Calu3 (cell line): ENCODE data around the gene RFWD3. TPM values are rescaled to one million over a fixed set of nuclear protein-coding genes. Genes with fewer than 3 reads are reported as not detected.

ENCODE experiments used
- BruUV-seq: library from RNA; stranded (reverse); fragments of 400-500 nt; replicated peaks from 2 replicates; lab custom pipeline; 2021; lab: Mats Ljungman, UMichigan
- CTCF ChIA-PET: fragments of 300-600 bp; sonication (Branson Sonifier 250); formaldehyde crosslinking; loops from one replicate; lab custom pipeline; 2022; ENCODE audit warnings: antibody characterized with exemption; lab: Charles Lee
- DNase-seq: peaks from one replicate; pipeline ENCODE4 v3.0.0; 2022
- H3K27ac Mint-ChIP-seq: one replicate; pipeline ENCODE4 v1.8.0; 2022; ENCODE audit warnings: mixed read lengths; ENCODE audit not compliant: unreplicated experiment
- H3K27me3 Mint-ChIP-seq: one replicate; pipeline ENCODE4 v1.8.0; 2022; ENCODE audit warnings: mixed read lengths; ENCODE audit not compliant: unreplicated experiment
- H3K36me3 Mint-ChIP-seq: one replicate; pipeline ENCODE4 v1.8.0; 2022; ENCODE audit warnings: mild to moderate bottlenecking, moderate library complexity, mixed read lengths; ENCODE audit not compliant: insufficient read depth, unreplicated experiment
- H3K4me1 Mint-ChIP-seq: one replicate; pipeline ENCODE4 v1.8.0; 2022; ENCODE audit warnings: mild to moderate bottlenecking, low read depth, mixed read lengths; ENCODE audit not compliant: unreplicated experiment
- H3K4me3 Mint-ChIP-seq: one replicate; pipeline ENCODE4 v1.8.0; 2022; ENCODE audit warnings: mild to moderate bottlenecking, low read depth, moderate library complexity, mixed read lengths; ENCODE audit not compliant: unreplicated experiment
- H3K9me3 Mint-ChIP-seq: one replicate; pipeline ENCODE4 v1.8.0; 2022; ENCODE audit warnings: low read depth, mixed read lengths; ENCODE audit not compliant: unreplicated experiment
- CTCF ChIP-seq: fragments of 200-600 bp; IDR thresholded peaks from one replicate; pipeline ENCODE4 v1.8.0; 2022; ENCODE audit warnings: antibody characterized with exemption; ENCODE audit not compliant: unreplicated experiment
- intact Hi-C: fragments of 100-400 bp; cut with micrococcal nuclease; formaldehyde crosslinking; loops from one replicate; pipeline ENCODE4 v1.10.0; 2022; ENCODE audit not compliant: unreplicated experiment
- total RNA-seq: library from RNA; stranded (reverse); gene quantifications from 2 replicates; pipeline ENCODE4 v1.2.3, GENCODE V29; 2022

RFWD3 gene
- total RNA-seq, 1 experiment from 2014 or later = 109 TPM

GRCh38 chr16:74605746-74606520 is 60.7 kb downstream of the RFWD3 start:
- Mint-ChIP-seq H3K4me1 (peaks cover 43% of the 10 kb centered on the region), H3K27me3 (no peaks in the 10 kb centered on the region), H3K9me3 (no peaks in the 10 kb centered on the region), H3K27ac (peak overlapping the region; percentile 92), H3K36me3 (peaks cover 27% of the 10 kb centered on the region), H3K4me3 (peak overlapping the region; percentile 94)
- intact Hi-C loops = loop anchor here (5.0 kb wide), 1 partner anchor 124 kb away; no protein-coding TSS in a partner anchor
- BruUV-seq = TSS peak; percentile 49
- DNase-seq = no peak
- CTCF ChIA-PET = interaction anchor here (0.6 to 1.9 kb wide), 6 partner anchors 17 to 1650 kb away, joined by 3 to 11 read pairs (median 4); no protein-coding TSS in a partner anchor
- no peak for TF ChIP-seq CTCF

- no peaks in the 10 kb centered on the region for H3K27me3 Mint-ChIP-seq
- DNase-seq = no peak
- CTCF ChIA-PET = interaction anchor here (0.6 to 1.0 kb wide), 4 partner anchors 18 to 1649 kb away, joined by 3 to 5 read pairs (median 4); no protein-coding TSS in a partner anchor
- no peaks in the 10 kb centered on the region for H3K9me3 Mint-ChIP-seq
- intact Hi-C loops = loop anchor here (5.0 kb wide), 1 partner anchor 123 kb away; no protein-coding TSS in a partner anchor
- no peak for TF ChIP-seq CTCF
- H3K4me1 Mint-ChIP-seq = peaks cover 49% of the 10 kb centered on the region
- H3K36me3 Mint-ChIP-seq = peaks cover 27% of the 10 kb centered on the region
- BruUV-seq = no TSS peak
- H3K27ac Mint-ChIP-seq = peak overlapping the region; percentile 92
- peak overlapping the region; percentile 94 for H3K4me3 Mint-ChIP-seq
These were observed 61.3 kb downstream of the RFWD3 start for GRCh38 chr16:74605332-74605731.

GRCh38 chr16:74603848-74604247 is 62.8 kb downstream of the RFWD3 start:
- DNase-seq = no peak
- BruUV-seq = no TSS peak
- Mint-ChIP-seq H3K4me1 (peaks cover 55% of the 10 kb centered on the region), H3K27ac (no peak overlapping the region), H3K9me3 (no peaks in the 10 kb centered on the region), H3K36me3 (peaks cover 27% of the 10 kb centered on the region), H3K27me3 (no peaks in the 10 kb centered on the region), H3K4me3 (no peak overlapping the region)
- intact Hi-C loops = loop anchor here (5.0 kb wide), 1 partner anchor 47 kb away; no protein-coding TSS in a partner anchor
- TF ChIP-seq CTCF = no peak
- CTCF ChIA-PET = interaction anchor here (0.7 kb wide), 1 partner anchor 105 kb away, joined by 3 read pairs; no protein-coding TSS in a partner anchor

- peaks cover 9% of the 10 kb centered on the region for H3K36me3 Mint-ChIP-seq
- CTCF ChIA-PET = interaction anchor here (0.5 kb wide), 1 partner anchor 93 kb away, joined by 4 read pairs; no protein-coding TSS in a partner anchor
- intact Hi-C loops = loop anchor here (5.0 kb wide), 1 partner anchor 44 kb away; no protein-coding TSS in a partner anchor
These were observed 65.4 kb downstream of the RFWD3 start for GRCh38 chr16:74601126-74601871.

More at GRCh38 chr16:74601126-74601871, 65.4 kb downstream of the RFWD3 start:
- Mint-ChIP-seq H3K4me3 (no peak overlapping the region), H3K4me1 (peaks cover 47% of the 10 kb centered on the region), H3K9me3 (no peaks in the 10 kb centered on the region), H3K27ac (no peak overlapping the region), H3K27me3 (no peaks in the 10 kb centered on the region)
- peak; percentile 30 for DNase-seq
- no peak for TF ChIP-seq CTCF
- BruUV-seq = no TSS peak
